GM19397 (cell line): Measurements from ENCODE around the gene PTN.
"Not testable (repeated sequence)": the region's sequence is repeated elsewhere in the genome, so short reads cannot be mapped to it uniquely, and the experiment has no call there.

Experiments
- ATAC-seq: cut with Tn5 transposase; IDR thresholded peaks from one replicate; pipeline ENCODE4 v1.9.1; 2021; ENCODE audit warnings: mild to moderate bottlenecking, moderate library complexity; ENCODE audit not compliant: unreplicated experiment

The PTN gene

GRCh38 chr7:137268001-137268865 lies 75.3 kb downstream of the PTN start:
- not testable (repeated sequence) for ATAC-seq

GRCh38 chr7:137266764-137267163 lies 76.8 kb downstream of the PTN start:
- no peak for ATAC-seq

GRCh38 chr7:137265480-137265879 lies 78.1 kb downstream of the PTN start:
- not testable (repeated sequence) for ATAC-seq

GRCh38 chr7:137262599-137262998 lies 80.9 kb downstream of the PTN start:
- ATAC-seq = no peak

- ATAC-seq = no peak
Measured at GRCh38 chr7:137258552-137258951, 85.0 kb downstream of the PTN start.

GRCh38 chr7:137254766-137255165 lies 88.8 kb downstream of the PTN start:
- no peak for ATAC-seq

- no peak for ATAC-seq
Measured at GRCh38 chr7:137245890-137246289, 97.6 kb downstream of the PTN start.

GRCh38 chr7:137245186-137245585 lies 98.3 kb downstream of the PTN start:
- ATAC-seq = no peak

- ATAC-seq = no peak
Measured at GRCh38 chr7:137243741-137244140, 99.8 kb downstream of the PTN start.

GRCh38 chr7:137242616-137243015 lies 100.9 kb downstream of the PTN start:
- no peak for ATAC-seq

GRCh38 chr7:137241655-137242360 lies 101.7 kb downstream of the PTN start:
- no peak for ATAC-seq

GRCh38 chr7:137239186-137239585 lies 104.3 kb downstream of the PTN start:
- ATAC-seq = not testable (repeated sequence)

GRCh38 chr7:137235434-137235833 lies 108.1 kb downstream of the PTN start:
- ATAC-seq = no peak

- no peak for ATAC-seq
Measured at GRCh38 chr7:137231167-137231566, 112.4 kb downstream of the PTN start.

- ATAC-seq = no peak
Measured at GRCh38 chr7:137221467-137221866, 122.1 kb downstream of the PTN start.

GRCh38 chr7:137213744-137214143 lies 129.8 kb downstream of the PTN start:
- ATAC-seq = no peak

GRCh38 chr7:137209151-137209817 lies 134.2 kb downstream of the PTN start:
- no peak for ATAC-seq

- no peak for ATAC-seq
Measured at GRCh38 chr7:137206770-137207169, 136.8 kb downstream of the PTN start.

GRCh38 chr7:137204246-137204645 lies 139.3 kb downstream of the PTN start:
- ATAC-seq = no peak

- ATAC-seq = no peak
Measured at GRCh38 chr7:137203351-137203750, 140.2 kb downstream of the PTN start.

- no peak for ATAC-seq
Measured at GRCh38 chr7:137196648-137197047, 146.9 kb downstream of the PTN start.

GRCh38 chr7:137195996-137196395 lies 147.5 kb downstream of the PTN start:
- ATAC-seq = no peak
